Trophoblast cell (in vitro differentiated cells and primary cell): Measurements from ENCODE around the gene TNS1.
A peak's percentile ranks its signal among the peaks of the same experiment; 100 is the strongest.

Source experiments
- DNase-seq, 2 donors: peaks; one replicate each; pipeline ENCODE4 v3.0.0-alpha.2; 2016
- H2AFZ ChIP-seq: 2 replicates; pipeline ENCODE4 v1.6.1; 2013; ENCODE audit warnings: low read length, moderate library complexity, mild to moderate bottlenecking; ENCODE audit not compliant: insufficient read depth, poor library complexity
- H2AK5ac ChIP-seq: 2 replicates; pipeline ENCODE4 v1.6.1; 2013; ENCODE audit warnings: mild to moderate bottlenecking, low read length
- H2BK120ac ChIP-seq: 2 replicates; pipeline ENCODE4 v1.6.1; 2013; ENCODE audit warnings: low read length, mild to moderate bottlenecking, moderate library complexity; ENCODE audit not compliant: insufficient read depth, poor library complexity
- H2BK12ac ChIP-seq: 2 replicates; pipeline ENCODE4 v1.6.1; 2013; ENCODE audit warnings: mild to moderate bottlenecking, low read length, moderate library complexity
- H2BK5ac ChIP-seq: 2 replicates; pipeline ENCODE4 v1.6.1; 2013; ENCODE audit warnings: low read length, low read depth, moderate library complexity, mild to moderate bottlenecking; ENCODE audit not compliant: poor library complexity
- H3K14ac ChIP-seq: 2 replicates; pipeline ENCODE4 v1.6.1; 2013; ENCODE audit warnings: mild to moderate bottlenecking, low read length
- H3K18ac ChIP-seq: 2 replicates; pipeline ENCODE4 v1.6.1; 2013; ENCODE audit warnings: mild to moderate bottlenecking, low read length
- H3K23ac ChIP-seq: 2 replicates; pipeline ENCODE4 v1.6.1; 2013; ENCODE audit warnings: low read length
- H3K27ac ChIP-seq: 2 replicates; pipeline ENCODE4 v1.5.1; 2013; ENCODE audit warnings: low read depth, mild to moderate bottlenecking, inconsistent platforms, low read length, moderate library complexity
- H3K27me3 ChIP-seq: 2 replicates; pipeline ENCODE4 v1.6.1; 2013; ENCODE audit warnings: inconsistent platforms, mild to moderate bottlenecking, low read length, moderate library complexity; ENCODE audit not compliant: insufficient read depth
- H3K36me3 ChIP-seq, 2 experiments: 1 replicate in 1 of 2; 2 replicates in 1 of 2; pipeline ENCODE4 v1.6.1; 2013; ENCODE audit warnings: low read length in 2 of 2, mild to moderate bottlenecking in 2 of 2, moderate library complexity in 1 of 2; ENCODE audit not compliant: insufficient read depth in 2 of 2, control insufficient read depth in 1 of 2
- H3K4ac ChIP-seq: 2 replicates; pipeline ENCODE4 v1.6.1; 2013; ENCODE audit warnings: low read depth, mild to moderate bottlenecking, low read length, moderate library complexity
- H3K4me1 ChIP-seq, 2 experiments: 1 replicate in 1 of 2; 2 replicates in 1 of 2; pipeline ENCODE4 v1.6.1; 2013; ENCODE audit warnings: low read length in 2 of 2, mild to moderate bottlenecking in 2 of 2, moderate library complexity in 1 of 2; ENCODE audit not compliant: insufficient read depth in 2 of 2, control insufficient read depth in 1 of 2
- H3K4me2 ChIP-seq: 2 replicates; pipeline ENCODE4 v1.6.1; 2013; ENCODE audit warnings: inconsistent platforms, mild to moderate bottlenecking, low read length, moderate library complexity
- H3K4me3 ChIP-seq: 2 replicates; pipeline ENCODE4 v1.5.1; 2013; ENCODE audit warnings: mild to moderate bottlenecking, low read depth, low read length, inconsistent platforms
- H3K79me1 ChIP-seq: one replicate; pipeline ENCODE4 v1.6.1; 2013; ENCODE audit warnings: low read length
- H3K79me2 ChIP-seq: 2 replicates; pipeline ENCODE4 v1.6.1; 2013; ENCODE audit warnings: low read length, mild to moderate bottlenecking; ENCODE audit not compliant: control insufficient read depth, insufficient read depth, poor library complexity
- H3K9ac ChIP-seq: 2 replicates; pipeline ENCODE4 v1.6.1; 2013; ENCODE audit warnings: mild to moderate bottlenecking, low read length
- H3K9me3 ChIP-seq: 2 replicates; pipeline ENCODE4 v1.6.1; 2013; ENCODE audit warnings: low read depth, mild to moderate bottlenecking, control low read depth, inconsistent platforms, low read length; ENCODE audit not compliant: insufficient read depth
- H4K12ac ChIP-seq: 2 replicates; pipeline ENCODE4 v1.6.1; 2013; ENCODE audit warnings: low read depth, mild to moderate bottlenecking, low read length, moderate library complexity
- H4K8ac ChIP-seq: 2 replicates; pipeline ENCODE4 v1.6.1; 2013; ENCODE audit warnings: low read depth, mild to moderate bottlenecking, low read length, moderate library complexity
- H4K91ac ChIP-seq: one replicate; pipeline ENCODE4 v1.6.1; 2013; ENCODE audit warnings: low read depth, mild to moderate bottlenecking, low read length, moderate library complexity
- WGBS: extraction: QIAGEN DNeasy Blood & Tissue Kit; methylation state at CpG from one replicate; pipeline ENCODE4 v1.1.7; 2013; ENCODE audit warnings: missing lambda C conversion rate; ENCODE audit not compliant: insufficient read length, insufficient coverage; ENCODE audit errors: extremely low coverage; 5-methylcytosine and 5-hydroxymethylcytosine counted together

Gene TNS1

GRCh38 chr2:218040883-218041282 is 38.1 kb upstream of the TNS1 start:
- Histone ChIP-seq H3K23ac (no peak overlapping the region), H3K27me3 (no peaks in the 10 kb centered on the region), H2AFZ (no peak overlapping the region), H4K8ac (no peak overlapping the region), H3K4me1 (no peaks in the 10 kb centered on the region), H3K14ac (no peak overlapping the region), H2BK12ac (no peak overlapping the region), H4K12ac (no peak overlapping the region), H3K4me2 (no peak overlapping the region), H3K36me3 (no peaks in the 10 kb centered on the region), H3K9ac (no peak overlapping the region), H2BK5ac (no peak overlapping the region), H3K79me2 (no peaks in the 10 kb centered on the region), H2BK120ac (no peak overlapping the region), H3K4me3 (no peak overlapping the region), H3K18ac (no peak overlapping the region), H3K9me3 (peaks cover 11% of the 10 kb centered on the region), H4K91ac (no peak overlapping the region), H3K27ac (no peak overlapping the region), H3K79me1 (no peaks in the 10 kb centered on the region), H3K4ac (no peak overlapping the region), H2AK5ac (no peak overlapping the region)
- DNase-seq: no peak
- no CpG with 5 or more reads among the region's 2 CpGs for WGBS

GRCh38 chr2:218039171-218039570 is 36.4 kb upstream of the TNS1 start:
- H2BK5ac ChIP-seq: no peak overlapping the region
- no peak overlapping the region for H3K27ac ChIP-seq
- peaks cover under 1% of the 10 kb centered on the region for H3K27me3 ChIP-seq
- no peak overlapping the region for H3K23ac ChIP-seq
- H3K18ac ChIP-seq: no peak overlapping the region
- no peak overlapping the region for H3K4ac ChIP-seq
- no peak overlapping the region for H4K8ac ChIP-seq
- no CpG with 5 or more reads among the region's 2 CpGs for WGBS
- peaks cover 0 to 3% of the 10 kb centered on the region in 2 experiments for H3K4me1 ChIP-seq
- DNase-seq: peak in 1 of 2 donors; percentile 4
- H2BK12ac ChIP-seq: no peak overlapping the region
- H2AFZ ChIP-seq: no peak overlapping the region
- H3K9ac ChIP-seq: no peak overlapping the region
- H3K4me2 ChIP-seq: no peak overlapping the region
- no peak overlapping the region for H4K12ac ChIP-seq
- no peaks in the 10 kb centered on the region for H3K79me2 ChIP-seq
- H2BK120ac ChIP-seq: no peak overlapping the region
- H3K36me3 ChIP-seq: no peaks in the 10 kb centered on the region
- no peaks in the 10 kb centered on the region for H3K79me1 ChIP-seq
- H3K14ac ChIP-seq: no peak overlapping the region
- no peak overlapping the region for H3K4me3 ChIP-seq
- no peak overlapping the region for H2AK5ac ChIP-seq
- peaks cover 11% of the 10 kb centered on the region for H3K9me3 ChIP-seq
- H4K91ac ChIP-seq: no peak overlapping the region

GRCh38 chr2:218036371-218036770 is 33.6 kb upstream of the TNS1 start:
- no peak overlapping the region for H3K4me3 ChIP-seq
- H2AK5ac ChIP-seq: no peak overlapping the region
- H2BK5ac ChIP-seq: no peak overlapping the region
- H2AFZ ChIP-seq: no peak overlapping the region
- H3K4me1 ChIP-seq: peaks cover 0 to 3% of the 10 kb centered on the region in 2 experiments
- no peak overlapping the region for H3K23ac ChIP-seq
- no CpG with 5 or more reads among the region's 5 CpGs for WGBS
- H3K79me1 ChIP-seq: no peaks in the 10 kb centered on the region
- no peak overlapping the region for H2BK120ac ChIP-seq
- H3K27me3 ChIP-seq: peaks cover 22% of the 10 kb centered on the region
- H4K12ac ChIP-seq: no peak overlapping the region
- no peak overlapping the region for H3K14ac ChIP-seq
- no peaks in the 10 kb centered on the region for H3K9me3 ChIP-seq
- H3K4me2 ChIP-seq: no peak overlapping the region
- no peak overlapping the region for H3K9ac ChIP-seq
- no peak overlapping the region for H3K18ac ChIP-seq
- no peaks in the 10 kb centered on the region for H3K79me2 ChIP-seq
- peak in 1 of 2 donors; percentile 15 for DNase-seq
- no peak overlapping the region for H4K91ac ChIP-seq
- no peak overlapping the region for H3K27ac ChIP-seq
- no peak overlapping the region for H4K8ac ChIP-seq
- H3K4ac ChIP-seq: no peak overlapping the region
- no peaks in the 10 kb centered on the region for H3K36me3 ChIP-seq
- no peak overlapping the region for H2BK12ac ChIP-seq

- Histone ChIP-seq H3K4ac (no peak overlapping the region), H3K27me3 (peaks cover 22% of the 10 kb centered on the region), H3K9me3 (peaks cover 8% of the 10 kb centered on the region), H2BK120ac (no peak overlapping the region), H3K27ac (no peak overlapping the region), H4K12ac (no peak overlapping the region), H3K14ac (no peak overlapping the region), H3K4me2 (no peak overlapping the region), H2BK12ac (no peak overlapping the region), H2BK5ac (no peak overlapping the region), H3K79me2 (no peaks in the 10 kb centered on the region), H2AFZ (no peak overlapping the region), H3K18ac (no peak overlapping the region), H4K91ac (no peak overlapping the region), H3K23ac (no peak overlapping the region), H3K9ac (no peak overlapping the region), H3K79me1 (no peaks in the 10 kb centered on the region), H3K4me1 (peaks cover 0 to 3% of the 10 kb centered on the region in 2 experiments), H4K8ac (no peak overlapping the region), H3K4me3 (no peak overlapping the region), H2AK5ac (no peak overlapping the region), H3K36me3 (no peaks in the 10 kb centered on the region)
- DNase-seq: no peak
- no CpG with 5 or more reads among the region's 12 CpGs for WGBS
Observed at GRCh38 chr2:218035463-218036100, 32.8 kb upstream of the TNS1 start.
